ENCODE results near the gene ZNF821. TPM values are rescaled to one million over a fixed set of nuclear protein-coding genes. Genes with fewer than 3 reads are reported as not detected.
"Not testable (repeated sequence)": the region's sequence is repeated elsewhere in the genome, so short reads cannot be mapped to it uniquely, and the experiment has no call there.

The ZNF821 gene
- total RNA-seq, 2 donors from 2014 or later = 12.1 to 12.8 TPM

GRCh38 chr16:71914802-71915201, 30.8 kb upstream of the ZNF821 start:
- no peaks in the 10 kb centered on the region for H3K4me1 ChIP-seq (ENCODE audit: control insufficient read depth, insufficient read depth, low read length)
- 82 to 94% methylated on average over 2 of the region's 2 CpGs for WGBS, 2 experiments (ENCODE audit: insufficient coverage in 1 of 2, insufficient read length in 1 of 2)

GRCh38 chr16:71912534-71913275, 28.7 kb upstream of the ZNF821 start:
- no peak overlapping the region for H3K4me3 Mint-ChIP-seq
- DNase-seq = no peak
- Histone ChIP-seq H3K4me3 (ENCODE audit: low read length) (no peak overlapping the region), H3K27ac (ENCODE audit: low read depth, low read length) (no peak overlapping the region), H3K4me1 (ENCODE audit: control insufficient read depth, insufficient read depth, low read length) (no peaks in the 10 kb centered on the region), H3K27me3 (ENCODE audit: control insufficient read depth, insufficient read depth, low read length, poor library complexity, severe bottlenecking) (no peaks in the 10 kb centered on the region), H3K36me3 (ENCODE audit: control insufficient read depth, insufficient read depth, low read length) (peaks cover 80% of the 10 kb centered on the region), H3K9me3 (ENCODE audit: control insufficient read depth, low read length) (peaks cover 10% of the 10 kb centered on the region), H3K9ac (ENCODE audit: extremely low read depth, low read length, poor library complexity, severe bottlenecking) (no peak overlapping the region)
- H3K27ac Mint-ChIP-seq = peak overlapping the region; percentile 64
- no peaks in the 10 kb centered on the region for H3K9me3 Mint-ChIP-seq
- whole genome bisulfite sequencing, 2 experiments (ENCODE audit: insufficient coverage in 1 of 2, insufficient read length in 1 of 2) = 93 to 96% methylated on average over 4 to 6 of the region's 6 CpGs
- peaks cover 8% of the 10 kb centered on the region for H3K4me1 Mint-ChIP-seq
- TF ChIP-seq CTCF (conservative IDR thresholded peaks at IDR 0.05) = no peak
- peaks cover 75% of the 10 kb centered on the region for H3K36me3 Mint-ChIP-seq (ENCODE audit: low read depth)
- H3K27me3 Mint-ChIP-seq (ENCODE audit: insufficient read depth) = no peaks in the 10 kb centered on the region

More at GRCh38 chr16:71914802-71915201, 30.8 kb upstream of the ZNF821 start:
- Mint-ChIP-seq H3K4me3 (no peak overlapping the region), H3K36me3 (ENCODE audit: low read depth) (peaks cover 80% of the 10 kb centered on the region), H3K4me1 (peaks cover 3% of the 10 kb centered on the region), H3K27ac (peak overlapping the region; percentile 60), H3K27me3 (ENCODE audit: insufficient read depth) (no peaks in the 10 kb centered on the region), H3K9me3 (no peaks in the 10 kb centered on the region)
- TF ChIP-seq CTCF (conservative IDR thresholded peaks at IDR 0.05) = no peak
- no peaks in the 10 kb centered on the region for H3K27me3 ChIP-seq (ENCODE audit: control insufficient read depth, insufficient read depth, low read length, poor library complexity, severe bottlenecking)
- H3K36me3 ChIP-seq (ENCODE audit: control insufficient read depth, insufficient read depth, low read length) = peaks cover 86% of the 10 kb centered on the region
- no peak overlapping the region for H3K4me3 ChIP-seq (ENCODE audit: low read length)
- H3K27ac ChIP-seq (ENCODE audit: low read depth, low read length) = no peak overlapping the region
- H3K9me3 ChIP-seq (ENCODE audit: control insufficient read depth, low read length) = peaks cover 22% of the 10 kb centered on the region
- DNase-seq = no peak
- no peak overlapping the region for H3K9ac ChIP-seq (ENCODE audit: extremely low read depth, low read length, poor library complexity, severe bottlenecking)

- 92 to 93% methylated on average over 5 of the region's 7 CpGs for WGBS, 2 experiments (ENCODE audit: insufficient coverage in 1 of 2, insufficient read length in 1 of 2)
- Histone ChIP-seq H3K4me3 (ENCODE audit: low read length) (no peak overlapping the region), H3K4me1 (ENCODE audit: control insufficient read depth, insufficient read depth, low read length) (no peaks in the 10 kb centered on the region), H3K9me3 (ENCODE audit: control insufficient read depth, low read length) (peaks cover 6% of the 10 kb centered on the region), H3K9ac (ENCODE audit: extremely low read depth, low read length, poor library complexity, severe bottlenecking) (no peak overlapping the region), H3K27ac (ENCODE audit: low read depth, low read length) (no peak overlapping the region), H3K36me3 (ENCODE audit: control insufficient read depth, insufficient read depth, low read length) (peaks cover 67% of the 10 kb centered on the region), H3K27me3 (ENCODE audit: control insufficient read depth, insufficient read depth, low read length, poor library complexity, severe bottlenecking) (no peaks in the 10 kb centered on the region)
- peaks cover 65% of the 10 kb centered on the region for H3K36me3 Mint-ChIP-seq (ENCODE audit: low read depth)
- no peaks in the 10 kb centered on the region for H3K27me3 Mint-ChIP-seq (ENCODE audit: insufficient read depth)
- H3K4me3 Mint-ChIP-seq = no peak overlapping the region
- peaks cover 12% of the 10 kb centered on the region for H3K4me1 Mint-ChIP-seq
- TF ChIP-seq CTCF (conservative IDR thresholded peaks at IDR 0.05) = no peak
- no peak overlapping the region for H3K27ac Mint-ChIP-seq
- no peak for DNase-seq
- no peaks in the 10 kb centered on the region for H3K9me3 Mint-ChIP-seq
These were observed 27.1 kb upstream of the ZNF821 start for GRCh38 chr16:71911121-71911520.

- not testable (repeated sequence) for H3K27ac Mint-ChIP-seq; H3K9me3 Mint-ChIP-seq; H3K27ac ChIP-seq (ENCODE audit: low read depth, low read length); H3K27me3 Mint-ChIP-seq (ENCODE audit: insufficient read depth); H3K4me3 ChIP-seq (ENCODE audit: low read length); H3K4me3 Mint-ChIP-seq; H3K27me3 ChIP-seq (ENCODE audit: control insufficient read depth, insufficient read depth, low read length, poor library complexity, severe bottlenecking); H3K9ac ChIP-seq (ENCODE audit: extremely low read depth, low read length, poor library complexity, severe bottlenecking); H3K4me1 ChIP-seq (ENCODE audit: control insufficient read depth, insufficient read depth, low read length); H3K9me3 ChIP-seq (ENCODE audit: control insufficient read depth, low read length); DNase-seq
- 94 to 100% methylated on average over 1 to 6 of the region's 6 CpGs for WGBS, 2 experiments (ENCODE audit: insufficient coverage in 1 of 2, insufficient read length in 1 of 2)
- Mint-ChIP-seq H3K4me1 (peaks cover 11% of the 10 kb centered on the region), H3K36me3 (ENCODE audit: low read depth) (peaks cover 50% of the 10 kb centered on the region)
- peaks cover 52% of the 10 kb centered on the region for H3K36me3 ChIP-seq (ENCODE audit: control insufficient read depth, insufficient read depth, low read length)
These were observed 21.8 kb upstream of the ZNF821 start for GRCh38 chr16:71905765-71906164.

Measured in endodermal cell (in vitro differentiated cells).